GM15510 (cell line): ENCODE results near the gene COX20.

Source experiments
- POLR2A ChIP-seq: IDR thresholded peaks from 3 replicates; pipeline ENCODE4 v1.6.1; 2011; ENCODE audit warnings: borderline replicate concordance; ENCODE audit not compliant: insufficient read length; ENCODE audit errors: extremely low read depth

The COX20 gene

DNA sequence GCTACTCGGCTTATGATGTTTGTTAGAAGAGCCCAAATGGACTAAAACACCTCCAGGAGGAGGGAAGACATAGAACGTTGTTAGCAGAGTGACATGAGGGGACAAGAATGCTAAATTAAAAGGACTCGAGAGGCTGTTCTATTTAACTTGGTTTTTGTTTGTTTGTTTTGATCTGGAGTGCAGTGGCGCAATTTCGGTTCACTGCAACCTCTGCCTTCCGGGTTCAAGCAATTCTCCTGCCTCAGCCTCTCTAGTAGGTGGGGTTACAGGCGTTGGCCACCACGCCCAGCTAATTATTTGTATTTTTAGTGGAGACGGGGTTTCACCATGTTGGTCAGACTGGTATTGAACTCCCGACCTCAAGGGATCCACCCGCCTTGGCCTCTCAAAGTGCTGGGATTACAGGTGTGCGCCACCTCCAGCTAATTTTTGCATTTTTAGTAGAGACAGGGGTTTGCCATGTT, 33.9 kb downstream of the COX20 start:
- no peak for TF ChIP-seq POLR2A

DNA sequence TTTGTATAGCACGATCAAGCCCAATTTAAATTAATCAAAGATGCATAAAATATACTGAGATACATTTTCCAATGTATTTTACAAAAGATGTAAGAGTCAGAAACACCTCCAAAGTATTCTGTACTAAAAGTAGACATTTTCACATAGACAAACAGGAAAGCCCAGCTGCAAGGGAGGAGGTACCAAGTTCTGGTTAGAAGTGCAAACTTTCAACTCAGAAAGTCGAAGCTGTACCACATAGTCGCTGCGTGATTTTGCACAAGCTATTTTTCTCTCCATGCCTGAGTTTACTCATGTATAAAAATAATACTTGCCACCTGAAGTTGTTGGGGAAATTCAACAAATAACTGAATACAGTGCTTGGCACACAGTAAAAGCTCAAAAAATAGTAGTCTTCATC, 34.5 kb downstream of the COX20 start:
- TF ChIP-seq POLR2A = no peak

- TF ChIP-seq POLR2A = no peak
These were observed 39.6 kb downstream of the COX20 start for GRCh38 chr1:244874974-244875579.

DNA sequence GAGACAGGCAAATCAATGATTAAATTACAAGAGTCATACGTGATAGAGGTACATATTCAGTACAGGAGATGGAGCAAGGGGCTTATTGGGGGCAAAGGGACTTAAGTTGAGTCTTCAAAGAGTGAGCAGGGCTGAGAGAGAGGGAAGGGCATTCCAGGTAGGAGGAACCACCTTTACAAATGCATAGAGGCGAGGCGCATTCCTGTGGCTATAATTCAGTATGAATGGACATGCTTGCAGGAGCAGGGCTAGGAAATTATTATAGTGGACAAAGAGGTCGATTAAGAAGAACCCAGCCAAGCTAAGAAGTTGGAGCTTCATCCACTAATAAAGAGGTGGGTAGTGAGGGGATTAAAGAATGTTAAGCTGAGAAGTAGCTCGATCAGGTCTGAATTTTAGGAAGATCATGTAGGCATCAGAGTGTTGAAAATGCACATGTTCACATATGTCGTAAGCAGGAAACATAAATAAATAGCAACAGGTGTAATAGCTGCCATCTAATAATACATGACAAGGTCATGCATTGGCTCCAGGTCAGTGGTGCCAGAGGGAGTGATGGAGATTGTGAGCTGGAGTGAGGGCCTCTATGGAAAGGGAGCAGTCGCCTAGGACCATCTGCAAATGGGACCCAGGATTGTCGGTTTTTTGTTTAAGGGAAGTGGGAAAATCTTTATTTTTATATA, 40.9 kb downstream of the COX20 start:
- no peak for TF ChIP-seq POLR2A

- no peak for TF ChIP-seq POLR2A
These were observed 43.2 kb downstream of the COX20 start for GRCh38 chr1:244878681-244879080.

GRCh38 chr1:244881552-244882280, 46.3 kb downstream of the COX20 start:
- TF ChIP-seq POLR2A = no peak

DNA sequence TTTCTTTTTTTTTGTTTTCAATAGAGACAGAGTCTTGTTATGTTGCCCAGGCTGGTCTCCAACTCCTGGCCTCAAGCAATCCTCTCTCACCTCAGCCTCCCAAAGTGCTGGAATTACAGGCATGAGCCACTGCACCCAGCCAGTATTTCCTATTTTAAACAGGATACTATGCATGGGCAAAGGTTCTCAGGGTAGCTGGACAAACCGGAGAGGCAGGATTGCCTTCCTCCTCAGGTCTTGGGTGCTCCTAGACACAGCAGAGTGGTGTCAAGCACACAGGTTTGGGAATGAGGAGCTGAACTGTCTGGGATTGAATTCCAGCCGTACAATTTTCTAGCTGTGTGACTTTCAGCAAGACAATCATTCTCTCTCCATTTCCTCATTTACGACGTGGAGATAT, 51.8 kb downstream of the COX20 start:
- TF ChIP-seq POLR2A = no peak

DNA sequence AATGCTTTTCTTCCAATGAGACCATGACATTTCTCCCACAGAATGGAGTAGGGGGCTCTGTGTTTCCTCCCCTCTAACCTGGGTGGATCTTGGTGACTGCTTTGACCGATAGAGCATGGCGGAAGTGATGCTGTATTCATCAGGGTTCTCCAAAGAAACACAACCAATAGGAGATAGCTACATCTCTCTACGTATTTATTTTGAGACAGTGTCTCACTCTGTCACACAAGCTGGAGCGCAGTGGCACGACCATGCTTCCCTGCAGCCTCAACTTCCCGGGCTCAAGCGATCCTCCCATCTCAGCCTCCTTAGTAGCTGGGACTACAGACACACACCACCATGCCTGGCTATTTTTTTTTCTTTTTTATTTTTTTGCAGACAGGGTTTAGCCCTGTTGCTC, 58.4 kb downstream of the COX20 start:
- TF ChIP-seq POLR2A = no peak
